Fibroblast of villous mesenchyme (primary cell): ENCODE results near the gene GPX4. TPM values are rescaled to one million over a fixed set of nuclear protein-coding genes. Genes with fewer than 3 reads are reported as not detected.

Source experiments
- DNase-seq: peaks from one replicate; pipeline ENCODE4 v3.0.0-alpha.2; 2010; ENCODE audit warnings: low read depth
- H3K4me3 ChIP-seq: 2 replicates; pipeline ENCODE4 v1.5.1; 2011; ENCODE audit warnings: low read depth, mild to moderate bottlenecking, low read length
- total RNA-seq: library from RNA; depleted of rRNA; stranded (reverse); fragments of >200 nt; gene quantifications from 2 replicates; pipeline ENCODE4 v1.2.3, GENCODE V29; 2012
- TF ChIP-seq, protein P1 (sequence below): IDR thresholded peaks from 2 replicates; pipeline ENCODE4 v1.5.1; 2012; ENCODE audit warnings: low read depth, mild to moderate bottlenecking, low read length; ENCODE audit not compliant: insufficient read depth

GPX4 gene
- total RNA-seq, 1 donor: 254 TPM

- no peak for DNase-seq
- H3K4me3 ChIP-seq: no peak overlapping the region
- TF ChIP-seq, protein P1, sequence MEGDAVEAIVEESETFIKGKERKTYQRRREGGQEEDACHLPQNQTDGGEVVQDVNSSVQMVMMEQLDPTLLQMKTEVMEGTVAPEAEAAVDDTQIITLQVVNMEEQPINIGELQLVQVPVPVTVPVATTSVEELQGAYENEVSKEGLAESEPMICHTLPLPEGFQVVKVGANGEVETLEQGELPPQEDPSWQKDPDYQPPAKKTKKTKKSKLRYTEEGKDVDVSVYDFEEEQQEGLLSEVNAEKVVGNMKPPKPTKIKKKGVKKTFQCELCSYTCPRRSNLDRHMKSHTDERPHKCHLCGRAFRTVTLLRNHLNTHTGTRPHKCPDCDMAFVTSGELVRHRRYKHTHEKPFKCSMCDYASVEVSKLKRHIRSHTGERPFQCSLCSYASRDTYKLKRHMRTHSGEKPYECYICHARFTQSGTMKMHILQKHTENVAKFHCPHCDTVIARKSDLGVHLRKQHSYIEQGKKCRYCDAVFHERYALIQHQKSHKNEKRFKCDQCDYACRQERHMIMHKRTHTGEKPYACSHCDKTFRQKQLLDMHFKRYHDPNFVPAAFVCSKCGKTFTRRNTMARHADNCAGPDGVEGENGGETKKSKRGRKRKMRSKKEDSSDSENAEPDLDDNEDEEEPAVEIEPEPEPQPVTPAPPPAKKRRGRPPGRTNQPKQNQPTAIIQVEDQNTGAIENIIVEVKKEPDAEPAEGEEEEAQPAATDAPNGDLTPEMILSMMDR: no peak
These were observed 12.0 kb downstream of the GPX4 start for GRCh38 chr19:1115646-1116420.

DNA sequence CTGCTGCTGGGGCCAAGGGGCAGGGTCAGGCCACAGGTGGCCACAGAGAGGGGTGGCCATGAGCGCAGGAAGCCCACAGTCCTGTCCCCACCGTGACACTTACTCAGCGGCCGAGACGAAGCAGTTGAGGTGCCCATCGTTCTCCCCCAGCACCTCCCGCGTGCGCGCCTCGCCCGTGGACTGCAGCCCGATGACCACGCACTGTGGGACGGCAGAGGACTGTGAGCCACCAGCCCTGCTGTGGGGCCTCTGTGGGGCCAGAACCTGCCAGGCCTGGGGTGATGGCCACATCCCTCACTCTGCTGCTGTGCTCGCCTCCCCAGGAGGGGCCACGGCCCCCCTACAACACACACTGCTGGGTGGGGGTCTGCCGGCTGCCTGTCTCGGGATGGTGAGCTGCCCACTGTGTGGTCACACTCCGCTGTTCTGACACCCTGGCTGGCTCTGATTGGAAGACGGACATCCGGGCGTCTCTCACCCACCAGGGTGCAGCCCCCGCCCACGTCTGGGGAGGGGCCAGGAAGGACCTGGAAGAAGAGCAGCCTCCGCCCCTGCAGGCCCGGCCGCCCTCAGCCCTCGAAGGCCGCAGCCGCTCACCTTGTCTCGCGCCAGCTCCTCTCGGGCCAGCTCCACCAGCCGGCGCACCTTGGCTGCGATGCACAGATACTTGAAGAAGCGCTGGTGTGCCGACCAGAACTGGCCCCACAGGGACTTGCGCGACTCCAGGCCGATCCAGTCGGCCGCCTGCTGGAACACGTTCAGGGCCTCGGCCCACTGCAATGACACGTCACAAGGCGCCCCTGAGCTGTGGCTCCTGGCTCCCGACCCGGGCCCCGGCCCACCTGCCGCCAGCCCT, 13.2 kb downstream of the GPX4 start:
- TF ChIP-seq, protein P1: no peak
- no peak for DNase-seq
- H3K4me3 ChIP-seq: no peak overlapping the region

- H3K4me3 ChIP-seq: no peak overlapping the region
- DNase-seq: no peak
- TF ChIP-seq, protein P1: no peak
These were observed 13.9 kb downstream of the GPX4 start for GRCh38 chr19:1117654-1118053.

DNA sequence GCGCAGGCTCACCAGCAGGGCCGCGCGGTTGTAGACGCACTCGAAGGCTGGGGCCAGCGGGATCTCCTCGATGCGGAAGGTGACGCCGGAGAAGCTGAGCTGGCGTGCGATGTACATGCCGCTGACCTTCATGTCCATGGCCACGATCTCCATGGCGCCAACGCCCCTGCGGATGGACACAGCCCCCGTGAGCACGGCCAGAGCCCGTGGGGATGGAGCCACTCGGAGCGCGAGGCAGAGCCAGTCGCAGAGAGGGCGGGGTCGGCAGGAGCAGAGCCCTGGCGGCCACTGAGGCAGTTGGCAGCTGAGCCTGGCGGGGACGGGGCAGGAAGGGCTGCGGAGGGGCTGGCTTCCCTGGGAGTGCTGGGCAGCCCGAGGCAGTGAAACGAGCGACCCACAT, 15.2 kb downstream of the GPX4 start:
- no peak for DNase-seq

DNA sequence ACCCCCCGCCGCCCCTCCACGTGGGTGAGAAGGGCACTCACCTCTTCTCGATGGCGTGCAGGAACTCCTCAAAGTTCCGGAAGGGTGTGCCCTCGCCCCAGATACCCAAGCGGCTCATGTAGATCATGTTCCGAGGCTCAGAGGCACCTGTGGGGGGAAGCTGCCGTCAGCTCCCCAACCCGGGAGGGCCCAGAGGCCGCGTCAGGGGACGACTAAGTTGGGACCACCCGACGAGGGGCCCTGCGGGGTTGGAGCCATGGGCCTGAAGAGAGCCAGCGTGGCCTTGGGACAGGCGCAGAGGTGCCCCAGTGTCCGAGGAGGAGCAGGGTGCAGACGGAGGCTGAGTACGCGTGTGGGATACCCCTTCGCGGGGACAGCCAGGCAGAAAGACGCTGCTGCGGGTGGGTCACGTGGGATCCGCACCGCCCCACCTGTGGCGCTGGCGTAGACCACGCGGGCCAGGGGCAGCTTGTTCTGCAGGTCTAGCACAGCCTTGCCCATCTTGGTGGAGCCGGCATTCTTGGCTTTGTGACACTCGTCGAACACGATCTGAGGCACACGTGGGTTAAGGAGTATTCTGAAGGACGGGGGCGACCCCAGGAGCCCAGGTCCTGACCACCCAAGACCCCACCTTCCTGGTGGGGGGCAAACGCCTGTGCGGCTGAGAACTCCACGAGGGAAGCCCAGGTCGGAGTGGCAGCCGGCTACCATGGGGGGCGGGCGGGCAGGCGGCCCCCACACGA, 15.9 kb downstream of the GPX4 start:
- TF ChIP-seq, protein P1: no peak
- no peak for DNase-seq
- no peak overlapping the region for H3K4me3 ChIP-seq

More for the DNA sequence above, 15.2 kb downstream of the GPX4 start:
- H3K4me3 ChIP-seq: no peak overlapping the region
- TF ChIP-seq, protein P1: no peak

- no peak overlapping the region for H3K4me3 ChIP-seq
- TF ChIP-seq, protein P1: no peak
- DNase-seq: no peak
These were observed 17.6 kb downstream of the GPX4 start for GRCh38 chr19:1121395-1121794.
